Measurements from ENCODE around the gene ANKS1A. TPM values are rescaled to one million over a fixed set of nuclear protein-coding genes. Genes with fewer than 3 reads are reported as not detected.
"Not testable (repeated sequence)": the region's sequence is repeated elsewhere in the genome, so short reads cannot be mapped to it uniquely, and the experiment has no call there.

The ANKS1A gene
- total RNA-seq, 1 experiment from 2014 or later = 21.7 TPM

- no peaks in the 10 kb centered on the region for H3K4me1 ChIP-seq (ENCODE audit: insufficient read depth, low read length, poor library complexity, severe bottlenecking)
- intact Hi-C loops (cut with micrococcal nuclease; ENCODE audit: unreplicated experiment) = no loop called here
- no TSS peak for BruUV-seq (replicated peaks)
- H3K27ac ChIP-seq (ENCODE audit: low read depth, low read length, poor library complexity, severe bottlenecking) = no peak overlapping the region
- ChIA-PET POLR2A (ENCODE audit: low non-redundant PET) (no interaction called here), CTCF (no interaction called here)
- no peaks in the 10 kb centered on the region for H3K9me3 ChIP-seq (ENCODE audit: low read depth, low read length, poor library complexity, severe bottlenecking)
- H3K36me3 ChIP-seq (ENCODE audit: insufficient read depth, low read length, poor library complexity, severe bottlenecking) = no peaks in the 10 kb centered on the region
- no peak for DNase-seq (ENCODE audit: low spot score)
- TF ChIP-seq EZH2 (IDR thresholded peaks at IDR 0.05; ENCODE audit: borderline replicate concordance, low read depth, low read length, poor library complexity, severe bottlenecking) (no peak), CTCF (conservative IDR thresholded peaks at IDR 0.05; ENCODE audit: low read depth, low read length) (no peak)
- H3K4me3 ChIP-seq (ENCODE audit: low read depth, low read length, poor library complexity, severe bottlenecking) = no peak overlapping the region
- no peaks in the 10 kb centered on the region for H3K27me3 ChIP-seq (replicated peaks; ENCODE audit: insufficient read depth, low read depth, low read length, poor library complexity)
Measured at GRCh38 chr6:34897716-34898115, 8.7 kb downstream of the ANKS1A start.

DNA sequence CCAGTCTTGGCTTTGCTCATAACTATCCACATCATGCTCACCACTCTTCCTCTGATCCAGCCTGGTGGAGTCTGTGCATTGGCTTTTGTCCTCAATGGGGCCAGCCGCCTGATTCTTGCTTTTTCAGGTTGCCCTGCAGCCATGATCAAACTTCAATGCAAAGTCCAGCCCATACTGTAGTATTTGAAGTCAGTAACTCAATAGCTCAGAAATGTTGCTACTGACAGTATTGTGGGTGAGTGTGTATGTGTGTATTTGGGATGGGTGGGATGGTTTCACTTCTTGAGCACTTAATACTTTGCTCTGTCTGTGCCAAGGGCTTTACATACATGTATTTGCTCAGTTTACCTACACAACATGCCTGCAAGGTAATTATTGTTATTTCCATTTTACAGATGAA is 10.7 kb downstream of the ANKS1A start:
- H3K27me3 ChIP-seq (replicated peaks; ENCODE audit: insufficient read depth, low read depth, low read length, poor library complexity); CTCF ChIA-PET; POLR2A ChIA-PET (ENCODE audit: low non-redundant PET); H3K36me3 ChIP-seq (ENCODE audit: insufficient read depth, low read length, poor library complexity, severe bottlenecking); DNase-seq (ENCODE audit: low spot score); BruUV-seq (replicated peaks); intact Hi-C loops (cut with micrococcal nuclease; ENCODE audit: unreplicated experiment); H3K9me3 ChIP-seq (ENCODE audit: low read depth, low read length, poor library complexity, severe bottlenecking); H3K4me1 ChIP-seq (ENCODE audit: insufficient read depth, low read length, poor library complexity, severe bottlenecking); H3K4me3 ChIP-seq (ENCODE audit: low read depth, low read length, poor library complexity, severe bottlenecking); H3K27ac ChIP-seq (ENCODE audit: low read depth, low read length, poor library complexity, severe bottlenecking): not testable (repeated sequence)

DNA sequence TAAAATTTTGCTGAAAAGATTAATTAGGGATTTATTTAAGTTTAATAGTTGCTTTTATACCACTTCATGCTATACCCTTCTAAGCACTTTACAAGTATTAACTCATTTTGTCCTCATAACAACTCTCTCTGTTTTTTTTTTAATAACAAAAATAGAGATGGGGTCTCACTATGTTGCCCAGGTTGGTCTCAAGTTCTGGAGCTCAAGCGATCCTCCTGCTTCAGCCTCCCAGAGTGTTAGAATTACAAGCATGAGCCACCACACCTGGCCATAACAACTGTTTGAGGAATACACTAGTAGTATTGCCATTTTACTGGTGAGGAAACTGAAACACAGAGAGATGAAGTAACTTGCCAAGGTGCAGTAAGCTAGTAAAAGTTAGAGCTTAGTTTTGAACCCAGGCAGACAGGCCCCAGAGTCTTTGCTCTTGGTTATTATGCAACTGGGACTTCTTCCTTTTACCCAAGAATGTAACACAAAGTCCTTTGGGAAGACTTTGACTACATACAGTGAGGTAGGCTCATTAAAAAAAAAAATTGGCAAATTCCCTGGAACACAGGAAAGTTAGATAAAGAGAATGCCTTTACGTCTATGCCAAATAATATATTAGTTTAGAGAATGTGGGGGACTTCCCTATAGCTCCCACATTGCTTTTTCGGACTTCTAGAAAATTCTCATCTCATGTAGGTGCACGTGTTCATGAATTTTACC is 11.4 kb downstream of the ANKS1A start:
- no peaks in the 10 kb centered on the region for H3K9me3 ChIP-seq (ENCODE audit: low read depth, low read length, poor library complexity, severe bottlenecking)
- no peaks in the 10 kb centered on the region for H3K27me3 ChIP-seq (replicated peaks; ENCODE audit: insufficient read depth, low read depth, low read length, poor library complexity)
- DNase-seq (ENCODE audit: low spot score) = no peak
- intact Hi-C loops (cut with micrococcal nuclease; ENCODE audit: unreplicated experiment) = no loop called here
- no peak overlapping the region for H3K4me3 ChIP-seq (ENCODE audit: low read depth, low read length, poor library complexity, severe bottlenecking)
- CTCF ChIA-PET = no interaction called here
- TF ChIP-seq CTCF (conservative IDR thresholded peaks at IDR 0.05; ENCODE audit: low read depth, low read length) (no peak), EZH2 (IDR thresholded peaks at IDR 0.05; ENCODE audit: borderline replicate concordance, low read depth, low read length, poor library complexity, severe bottlenecking) (no peak)
- no peaks in the 10 kb centered on the region for H3K36me3 ChIP-seq (ENCODE audit: insufficient read depth, low read length, poor library complexity, severe bottlenecking)
- POLR2A ChIA-PET (ENCODE audit: low non-redundant PET) = interaction anchor here (0.7 kb wide), 1 partner anchor 11 kb away, joined by 9 read pairs; the partner anchor contains the start of gene ANKS1A
- no peaks in the 10 kb centered on the region for H3K4me1 ChIP-seq (ENCODE audit: insufficient read depth, low read length, poor library complexity, severe bottlenecking)
- no peak overlapping the region for H3K27ac ChIP-seq (ENCODE audit: low read depth, low read length, poor library complexity, severe bottlenecking)
- BruUV-seq (replicated peaks) = no TSS peak

- BruUV-seq (replicated peaks) = no TSS peak
- no peaks in the 10 kb centered on the region for H3K4me1 ChIP-seq (ENCODE audit: insufficient read depth, low read length, poor library complexity, severe bottlenecking)
- intact Hi-C loops (cut with micrococcal nuclease; ENCODE audit: unreplicated experiment) = no loop called here
- H3K9me3 ChIP-seq (ENCODE audit: low read depth, low read length, poor library complexity, severe bottlenecking) = no peaks in the 10 kb centered on the region
- no peak for DNase-seq (ENCODE audit: low spot score)
- POLR2A ChIA-PET (ENCODE audit: low non-redundant PET) = no interaction called here
- CTCF ChIA-PET = no interaction called here
- H3K27ac ChIP-seq (ENCODE audit: low read depth, low read length, poor library complexity, severe bottlenecking) = no peak overlapping the region
- H3K4me3 ChIP-seq (ENCODE audit: low read depth, low read length, poor library complexity, severe bottlenecking) = no peak overlapping the region
- H3K36me3 ChIP-seq (ENCODE audit: insufficient read depth, low read length, poor library complexity, severe bottlenecking) = no peaks in the 10 kb centered on the region
- TF ChIP-seq CTCF (conservative IDR thresholded peaks at IDR 0.05; ENCODE audit: low read depth, low read length) (no peak), EZH2 (IDR thresholded peaks at IDR 0.05; ENCODE audit: borderline replicate concordance, low read depth, low read length, poor library complexity, severe bottlenecking) (no peak)
- H3K27me3 ChIP-seq (replicated peaks; ENCODE audit: insufficient read depth, low read depth, low read length, poor library complexity) = no peaks in the 10 kb centered on the region
Measured at GRCh38 chr6:34901930-34902329, 12.9 kb downstream of the ANKS1A start.
